Activated CD4-positive, alpha-beta T cell treated with anti-CD3 and anti-CD28 coated beads for 24 hours (primary cell): ENCODE measurements around the gene UNG.
A peak's percentile ranks its signal among the peaks of the same experiment; 100 is the strongest.

Experiments
- DNase-seq, 2 donors: peaks; one replicate each; pipeline ENCODE4 v3.0.0-alpha.2; 2020; ENCODE audit warnings: low read depth in 2 of 2

The UNG gene

DNA sequence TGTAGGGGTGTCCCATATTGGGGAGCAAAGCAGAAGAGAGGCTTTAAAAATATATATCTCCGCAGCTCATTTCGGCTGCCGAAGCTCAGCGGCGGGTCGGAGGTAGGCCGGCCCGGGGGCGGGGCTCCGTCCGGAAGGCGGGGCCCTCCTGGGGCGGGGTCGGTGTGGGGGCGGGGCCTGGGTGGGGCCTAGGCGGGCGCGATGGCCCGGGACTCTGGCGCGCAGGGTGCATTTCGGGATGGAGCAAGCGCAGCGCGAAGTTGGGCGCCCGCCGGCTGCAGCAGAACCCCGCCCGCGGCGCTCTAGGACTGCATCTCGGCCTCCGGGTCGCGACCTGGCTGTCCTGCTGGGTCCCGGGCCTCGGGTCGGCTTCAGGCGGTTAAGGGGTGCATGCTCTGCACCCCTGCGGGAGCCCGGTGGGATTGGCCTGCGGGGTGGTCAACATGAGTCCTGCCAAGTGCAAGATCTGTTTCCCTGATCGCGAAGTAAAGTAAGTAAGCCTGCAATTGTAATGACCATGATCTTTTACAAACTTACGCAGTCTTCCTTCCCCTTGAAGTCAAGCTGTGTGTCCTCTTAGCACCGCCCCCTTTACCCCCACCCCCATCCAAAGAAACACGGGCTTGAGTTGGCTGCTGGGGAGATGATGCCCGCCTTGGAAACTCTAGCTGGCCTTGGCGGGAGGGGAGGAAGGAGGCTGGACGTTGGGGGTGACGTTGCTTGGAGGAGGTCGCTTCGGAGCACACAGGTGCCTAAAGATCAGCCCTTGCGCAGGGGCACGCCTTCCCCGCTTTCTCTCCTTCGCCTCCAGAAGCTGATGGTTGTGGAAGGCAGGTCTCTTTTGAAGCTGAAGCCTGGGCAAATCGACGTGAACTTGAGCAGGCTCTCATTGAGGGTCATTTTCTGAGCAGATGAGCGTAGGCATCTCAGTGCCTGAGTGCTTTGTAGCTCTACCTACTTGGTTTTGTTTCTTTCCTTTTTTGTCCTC, 57.3 kb downstream of the UNG start:
- DNase-seq: peak; percentile 70 to 76

DNA sequence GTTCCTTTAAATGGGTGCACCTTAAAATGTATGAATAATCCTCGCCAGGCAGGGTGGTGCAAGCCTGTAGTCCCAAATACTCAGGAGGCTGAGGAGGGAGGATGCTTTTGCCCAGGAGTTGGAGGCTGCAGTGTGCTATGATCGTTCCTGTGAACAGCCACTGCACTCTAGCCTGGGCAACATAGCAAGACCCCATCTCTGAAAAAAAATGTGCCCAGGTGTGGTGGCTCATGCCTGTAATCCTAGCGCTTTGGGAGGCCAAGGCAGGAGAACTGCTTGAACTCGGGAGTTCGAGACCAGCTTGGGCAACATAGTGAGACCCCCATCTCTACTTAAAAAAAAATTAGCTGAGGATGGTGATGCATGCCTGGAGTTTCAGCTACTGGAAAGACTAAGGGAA, 58.6 kb downstream of the UNG start:
- DNase-seq: no peak

DNA sequence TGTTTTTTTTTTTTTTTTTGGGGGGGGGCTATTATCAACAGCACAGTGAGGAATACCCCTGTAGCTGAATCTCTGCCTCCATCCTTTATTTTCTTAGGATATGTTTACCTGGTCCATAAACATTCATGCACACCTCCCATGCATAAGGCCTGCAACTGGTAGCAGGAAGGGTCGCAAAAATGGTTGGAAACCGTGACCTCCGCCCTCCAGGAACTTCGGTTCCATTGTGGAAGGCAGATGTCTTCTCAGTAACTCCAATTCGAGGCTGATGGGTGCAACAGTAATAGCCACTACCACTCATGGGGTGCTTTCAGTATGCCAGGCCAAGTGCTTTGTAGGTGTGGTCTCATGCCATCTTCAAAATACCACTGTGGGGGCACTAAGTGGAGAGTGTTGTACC, 59.2 kb downstream of the UNG start:
- no peak for DNase-seq

DNA sequence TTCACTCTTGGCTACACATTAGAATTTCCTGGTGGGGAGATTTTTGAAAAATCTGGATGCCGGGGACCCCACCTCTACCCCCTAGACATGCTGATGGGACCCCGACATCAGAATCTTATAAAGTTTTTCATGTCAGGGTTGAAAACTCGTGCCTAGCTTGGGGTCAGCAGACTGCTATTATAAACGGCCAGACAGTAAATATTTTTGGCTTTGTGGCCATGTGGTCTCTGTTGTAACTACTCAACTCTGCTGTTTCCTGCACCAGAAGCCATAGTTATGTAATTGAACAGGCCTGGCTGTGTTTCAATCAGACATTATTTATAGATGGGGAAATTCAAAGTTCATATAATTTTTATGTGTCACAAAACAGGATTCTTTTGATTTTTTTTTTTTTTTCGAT, 60.6 kb downstream of the UNG start:
- DNase-seq: no peak

DNA sequence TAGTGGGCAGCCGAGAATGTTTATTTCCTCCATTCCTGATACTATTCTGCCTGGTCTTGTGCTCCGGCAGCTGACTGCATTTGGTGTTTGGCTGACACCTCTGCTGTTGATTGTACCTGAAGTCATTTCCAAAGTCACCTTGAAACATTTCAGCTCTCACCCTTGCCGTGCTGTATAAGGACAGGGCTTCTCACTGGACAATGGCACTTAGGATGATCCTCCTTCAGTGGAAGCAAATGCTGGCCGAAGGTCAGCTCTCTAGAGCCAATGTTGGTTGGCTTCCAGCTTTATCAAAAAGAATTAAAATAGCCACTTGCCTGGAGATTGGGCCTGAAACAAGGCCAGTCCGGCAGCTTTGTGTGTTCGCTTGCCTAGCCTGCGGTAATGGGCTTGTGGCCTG, 63.0 kb downstream of the UNG start:
- no peak for DNase-seq
